ENCODE results near the gene ASIP. TPM values are rescaled to one million over a fixed set of nuclear protein-coding genes. Genes with fewer than 3 reads are reported as not detected.
"Not testable (repeated sequence)": the region's sequence is repeated elsewhere in the genome, so short reads cannot be mapped to it uniquely, and the experiment has no call there.

The ASIP gene
- total and polyA plus RNA-seq, 3 donors from 2014 or later = 0.65 to 2.1 TPM; not detected in 1

- intact Hi-C loops (cut with DNase I; ENCODE audit: low total_unique reads) = no loop called here
- no peak for DNase-seq
- no peaks in the 10 kb centered on the region for H3K9me3 ChIP-seq
- TF ChIP-seq POLR2A (IDR thresholded peaks at IDR 0.05) (no peak), CTCF (IDR thresholded peaks at IDR 0.05) (no peak)
- no peak overlapping the region for H3K27ac ChIP-seq
- no peaks in the 10 kb centered on the region for H3K27me3 ChIP-seq
- no peak overlapping the region for H3K4me3 ChIP-seq
- H3K4me1 ChIP-seq = peaks cover 13% of the 10 kb centered on the region
- no peaks in the 10 kb centered on the region for H3K36me3 ChIP-seq (ENCODE audit: low read depth, missing control alignments)
- WGBS, 2 donors = 93 to 98% methylated on average over 5 of the region's 5 CpGs
Measured at GRCh38 chr20:34260208-34260942, 19.2 kb downstream of the ASIP start.

GRCh38 chr20:34262488-34263288, 21.5 kb downstream of the ASIP start:
- Histone ChIP-seq H3K27ac (peak overlapping the region; percentile 68 to 75), H3K27me3 (no peaks in the 10 kb centered on the region), H3K36me3 (ENCODE audit: low read depth, missing control alignments) (no peaks in the 10 kb centered on the region), H3K9me3 (no peaks in the 10 kb centered on the region), H3K4me1 (peaks cover 13% of the 10 kb centered on the region), H3K4me3 (no peak overlapping the region)
- intact Hi-C loops (cut with DNase I; ENCODE audit: low total_unique reads) = no loop called here
- DNase-seq = peak; percentile 63
- WGBS, 2 donors = 45 to 57% methylated on average over 9 of the region's 9 CpGs
- TF ChIP-seq CTCF (IDR thresholded peaks at IDR 0.05) (no peak), POLR2A (IDR thresholded peaks at IDR 0.05) (no peak)

GRCh38 chr20:34263468-34263867, 22.2 kb downstream of the ASIP start:
- intact Hi-C loops (cut with DNase I; ENCODE audit: low total_unique reads) = not testable (repeated sequence)

GRCh38 chr20:34264141-34264540, 22.9 kb downstream of the ASIP start:
- TF ChIP-seq POLR2A (IDR thresholded peaks at IDR 0.05) (no peak), CTCF (IDR thresholded peaks at IDR 0.05) (no peak)
- intact Hi-C loops (cut with DNase I; ENCODE audit: low total_unique reads) = no loop called here

More at GRCh38 chr20:34263468-34263867, 22.2 kb downstream of the ASIP start:
- WGBS, 2 donors = 98 to 99% methylated on average over 8 of the region's 8 CpGs
- Histone ChIP-seq H3K27ac (peak overlapping the region in 1 of 2 donors; percentile 75), H3K4me1 (peaks cover 13% of the 10 kb centered on the region)
- H3K4me3 ChIP-seq; H3K27me3 ChIP-seq; H3K9me3 ChIP-seq; H3K36me3 ChIP-seq (ENCODE audit: low read depth, missing control alignments); DNase-seq: not testable (repeated sequence)

GRCh38 chr20:34268145-34268544, 26.9 kb downstream of the ASIP start:
- no peak for DNase-seq
- H3K4me3 ChIP-seq = peak overlapping the region in 1 of 2 donors; percentile 56
- no peaks in the 10 kb centered on the region for H3K9me3 ChIP-seq
- peak overlapping the region in 1 of 2 donors; percentile 73 for H3K27ac ChIP-seq
- WGBS, 2 donors = 85 to 87% methylated on average over 12 of the region's 12 CpGs
- H3K4me1 ChIP-seq = peaks cover 18% of the 10 kb centered on the region
- intact Hi-C loops (cut with DNase I; ENCODE audit: low total_unique reads) = no loop called here
- H3K27me3 ChIP-seq = no peaks in the 10 kb centered on the region
- TF ChIP-seq POLR2A (IDR thresholded peaks at IDR 0.05) (no peak), CTCF (IDR thresholded peaks at IDR 0.05) (no peak)
- H3K36me3 ChIP-seq (ENCODE audit: low read depth, missing control alignments) = no peaks in the 10 kb centered on the region

More at GRCh38 chr20:34264141-34264540, 22.9 kb downstream of the ASIP start:
- no peak overlapping the region for H3K4me3 ChIP-seq
- no peak for DNase-seq
- no peaks in the 10 kb centered on the region for H3K9me3 ChIP-seq
- no peaks in the 10 kb centered on the region for H3K27me3 ChIP-seq
- peaks cover 15% of the 10 kb centered on the region for H3K4me1 ChIP-seq
- WGBS, 2 donors = 94% methylated on average over 5 of the region's 5 CpGs
- H3K27ac ChIP-seq = no peak overlapping the region
- no peaks in the 10 kb centered on the region for H3K36me3 ChIP-seq (ENCODE audit: low read depth, missing control alignments)
